KBM-7 (cell line): ENCODE measurements around the gene SRGN.
"Not testable (repeated sequence)": the region's sequence is repeated elsewhere in the genome, so short reads cannot be mapped to it uniquely, and the experiment has no call there.

Source experiments
- DNase-seq: peaks from one replicate; pipeline ENCODE4 v3.0.0-alpha.2; 2015
- in situ Hi-C: fragments of 300-500 bp; cut with MboI; formaldehyde crosslinking; loops from 2 replicates; pipeline ENCODE4 v1.14.3; 2020; ENCODE audit warnings: low sequenced_read_pairs, low pct_unique_long_range_greater_than_20kb, mixed read lengths

The SRGN gene

DNA sequence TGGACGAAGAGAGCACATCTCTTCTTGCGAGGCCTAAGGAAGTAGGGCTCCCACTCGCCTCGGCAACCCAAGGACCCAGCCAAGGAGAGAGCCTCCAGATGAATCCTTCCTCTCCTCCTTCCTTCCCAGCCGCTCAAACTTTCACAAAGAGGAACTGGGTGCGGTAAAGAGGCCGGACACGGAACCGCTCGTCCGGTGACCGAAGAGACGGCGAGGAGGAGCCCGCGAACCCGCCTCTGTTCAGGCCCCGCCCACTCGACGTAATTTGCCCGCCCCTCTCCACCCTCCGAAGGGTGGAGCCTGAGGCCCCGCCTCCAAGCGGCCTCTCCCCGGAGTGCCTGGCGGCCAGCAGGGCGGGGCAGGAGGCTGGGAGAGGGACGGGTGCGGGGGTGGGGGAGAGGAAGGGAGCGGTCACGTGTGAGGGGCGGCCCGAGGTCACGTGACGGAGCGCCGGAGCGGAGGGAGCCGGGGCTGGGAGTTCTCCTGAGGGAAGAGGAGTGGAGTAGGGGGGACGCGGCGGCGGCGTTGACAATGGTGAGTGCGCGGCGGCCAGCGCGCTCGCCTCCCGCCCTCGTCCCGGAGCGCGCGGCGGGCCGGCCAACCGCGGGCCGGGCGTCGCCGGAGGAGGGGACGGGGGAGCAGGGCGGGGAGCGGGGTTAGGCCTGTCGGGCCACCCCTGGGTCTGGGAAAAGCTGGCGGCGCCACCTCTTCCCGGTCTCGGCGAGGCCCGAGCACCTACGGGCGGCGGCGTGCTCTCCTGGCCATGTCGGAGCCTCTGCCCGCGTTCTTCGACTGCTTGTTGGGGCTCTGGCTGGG is 36.1 kb downstream of the SRGN start, which contains the start of gene VPS26A:
VPS26A (plus strand) TSS at position 432 of the 816 bp plus-strand sequence; CDS start at position 532, 100 bp downstream.
- peak; percentile 99 for DNase-seq
- in situ Hi-C loops: no loop called here

DNA sequence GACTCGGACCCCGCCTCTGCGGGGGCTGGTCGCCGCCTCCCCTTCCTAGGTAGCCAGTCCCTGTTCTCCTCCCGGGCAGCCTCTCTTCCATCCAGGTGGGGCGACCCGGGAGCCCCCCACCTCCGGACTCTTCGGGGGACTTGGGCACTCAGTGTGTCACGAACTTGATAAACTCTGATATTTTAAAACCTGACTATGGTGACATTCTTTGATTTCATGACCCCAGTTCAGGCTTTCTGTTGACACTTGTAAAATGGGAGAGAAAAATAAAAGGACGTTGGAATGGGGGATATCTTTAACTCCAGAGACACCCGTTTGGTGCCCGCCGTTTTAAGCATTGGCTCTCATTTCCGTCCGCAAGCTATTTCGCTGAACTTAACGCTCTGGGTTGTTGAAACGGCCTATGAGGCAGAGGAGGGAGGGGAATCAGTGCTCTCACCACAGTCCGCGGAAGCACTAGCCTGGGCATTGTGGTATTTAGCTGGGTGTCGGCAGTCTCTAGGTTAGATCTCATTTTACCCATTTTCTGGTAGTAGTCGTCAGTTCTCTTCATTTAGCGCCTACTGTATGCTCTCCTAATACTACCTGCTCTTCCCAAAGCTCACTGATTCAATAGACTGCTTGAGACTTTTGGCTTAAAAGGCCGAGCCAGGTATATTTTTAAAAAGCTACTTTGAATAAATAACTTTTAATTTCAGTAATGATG is 36.8 kb downstream of the SRGN start:
- DNase-seq: peak; percentile 73
- in situ Hi-C loops: no loop called here

DNA sequence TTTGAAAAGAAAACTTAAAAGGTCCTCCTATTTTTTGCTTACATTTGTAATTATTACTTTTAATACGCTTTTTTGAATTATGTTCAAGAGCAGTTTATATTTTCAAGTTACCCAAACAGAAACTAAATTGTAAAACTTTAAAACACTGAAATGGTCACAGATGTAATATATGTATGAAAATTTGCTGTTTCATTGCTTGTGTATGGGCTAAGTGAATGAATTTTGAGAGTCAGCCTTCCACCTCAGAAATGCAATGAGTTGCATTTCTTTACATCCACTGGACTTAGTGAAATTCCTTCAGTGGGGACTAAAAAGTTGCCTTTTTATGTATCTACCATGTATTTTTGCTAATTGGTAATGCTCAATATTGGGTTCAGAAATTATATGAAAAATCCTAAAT is 37.7 kb downstream of the SRGN start:
- no peak for DNase-seq
- in situ Hi-C loops: no loop called here

DNA sequence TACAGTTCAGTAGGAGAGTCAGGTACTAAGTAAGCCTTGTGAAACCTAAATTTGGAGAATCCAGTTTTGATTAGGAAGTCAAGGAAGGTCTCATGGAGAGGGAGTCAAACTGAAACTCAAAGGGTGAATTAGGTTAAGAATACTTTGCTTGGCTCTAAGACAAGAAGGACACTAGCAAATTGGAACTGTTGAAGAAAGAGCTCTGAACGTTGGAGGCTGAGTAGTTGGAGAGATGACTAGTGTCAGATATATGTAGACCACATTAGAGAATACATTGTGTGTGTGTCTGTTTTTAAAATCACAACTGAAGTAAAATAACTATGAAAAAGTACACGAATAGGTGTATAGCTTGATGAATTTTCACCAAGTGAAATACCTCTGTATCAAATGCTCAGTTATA is 42.3 kb downstream of the SRGN start:
- in situ Hi-C loops: no loop called here
- DNase-seq: no peak

DNA sequence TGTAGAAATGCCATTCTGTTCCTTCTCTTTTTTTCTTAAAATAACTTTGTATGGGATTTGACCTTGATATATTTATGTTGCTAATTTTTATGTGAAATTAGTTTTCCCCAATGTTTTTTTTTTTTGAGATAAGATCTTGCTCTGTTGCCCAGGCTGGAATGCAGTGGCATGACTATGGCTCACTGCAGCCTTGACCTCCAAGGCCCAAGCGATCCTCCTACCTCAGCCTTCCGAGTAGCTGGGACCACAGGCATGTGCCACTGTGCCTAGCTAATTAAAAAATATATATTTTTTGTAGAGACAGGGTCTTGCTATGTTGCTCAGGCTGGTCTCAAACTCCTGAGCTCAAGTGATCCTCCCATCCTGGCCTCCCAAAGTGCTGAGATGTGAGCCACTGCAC is 52.1 kb downstream of the SRGN start:
- no peak for DNase-seq
- in situ Hi-C loops: no loop called here

DNA sequence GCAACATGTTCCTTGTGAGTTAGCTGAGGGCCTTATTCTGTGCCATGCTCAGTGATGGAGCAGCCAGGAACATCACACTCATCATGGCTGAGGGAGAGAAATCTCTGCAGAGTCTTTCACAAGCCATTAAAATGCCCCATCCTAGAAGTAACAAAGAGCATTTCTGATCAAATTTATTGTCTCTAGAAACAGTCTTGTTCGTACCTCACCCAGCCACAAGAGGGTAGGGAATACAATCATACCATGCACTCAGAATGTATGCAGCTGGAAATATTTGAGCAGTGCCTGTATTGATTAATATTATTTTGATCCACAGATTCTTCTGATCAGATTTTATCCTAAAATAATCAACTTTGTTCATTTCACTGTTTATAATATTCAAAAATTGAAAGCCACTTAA is 53.4 kb downstream of the SRGN start:
- in situ Hi-C loops: no loop called here
- no peak for DNase-seq

DNA sequence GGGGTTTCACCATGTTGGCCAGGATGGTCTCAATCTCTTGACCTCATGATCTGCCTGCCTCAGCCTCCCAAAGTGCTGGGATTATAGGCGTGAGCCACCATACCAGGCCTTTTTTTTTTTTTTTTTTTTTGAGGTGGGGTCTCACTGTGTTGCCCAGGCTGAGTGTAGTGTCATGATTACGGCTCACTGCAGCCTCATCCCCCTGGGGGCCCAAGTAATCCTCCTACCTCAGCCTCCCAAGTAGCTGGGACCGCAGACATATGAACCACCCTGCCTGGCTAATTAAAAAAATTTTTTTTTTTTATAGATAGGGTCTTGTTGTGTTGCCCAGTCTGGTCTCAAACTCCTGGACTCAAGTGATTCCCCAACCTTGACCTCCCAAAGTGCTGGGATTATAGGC is 54.2 kb downstream of the SRGN start:
- DNase-seq, in situ Hi-C loops: not testable (repeated sequence)

DNA sequence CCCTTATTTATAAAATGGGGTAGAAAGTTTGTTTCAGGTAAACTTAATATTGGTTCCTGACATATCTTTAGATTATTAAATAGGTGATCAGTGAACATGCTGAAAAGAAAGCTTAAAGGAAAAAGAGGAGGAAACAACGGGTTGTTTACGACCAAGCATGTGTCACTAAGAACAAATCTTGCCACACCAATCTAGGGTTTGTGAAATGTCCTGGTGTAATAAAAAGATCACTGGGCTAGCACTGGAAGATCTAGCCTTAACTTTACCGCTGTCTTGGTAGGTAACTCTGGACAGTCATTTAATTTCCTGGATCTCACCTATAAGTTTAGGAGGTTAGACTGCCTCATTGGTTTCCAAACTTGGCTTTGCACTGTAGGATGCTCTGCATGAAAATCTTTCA is 55.1 kb downstream of the SRGN start:
- no peak for DNase-seq
- in situ Hi-C loops: no loop called here

DNA sequence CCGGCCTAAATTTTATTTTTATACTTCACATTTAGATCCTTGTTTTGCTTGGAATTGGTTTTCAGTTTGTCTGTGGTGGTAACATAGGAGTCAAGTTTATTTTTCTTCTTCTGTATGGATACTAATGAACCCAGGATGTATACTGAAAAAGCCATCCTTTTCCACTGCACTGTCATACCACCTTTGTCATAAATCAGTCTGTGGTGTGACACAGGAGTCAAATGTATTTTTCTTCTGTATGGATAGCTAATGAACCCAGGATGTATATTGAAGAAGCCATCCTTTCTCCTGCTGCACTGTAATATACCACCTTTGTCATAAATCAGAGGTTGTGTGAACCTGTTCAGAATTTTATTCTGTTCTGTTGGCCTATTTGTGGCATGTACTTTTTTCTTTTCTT is 57.4 kb downstream of the SRGN start:
- DNase-seq: no peak
- in situ Hi-C loops: no loop called here

DNA sequence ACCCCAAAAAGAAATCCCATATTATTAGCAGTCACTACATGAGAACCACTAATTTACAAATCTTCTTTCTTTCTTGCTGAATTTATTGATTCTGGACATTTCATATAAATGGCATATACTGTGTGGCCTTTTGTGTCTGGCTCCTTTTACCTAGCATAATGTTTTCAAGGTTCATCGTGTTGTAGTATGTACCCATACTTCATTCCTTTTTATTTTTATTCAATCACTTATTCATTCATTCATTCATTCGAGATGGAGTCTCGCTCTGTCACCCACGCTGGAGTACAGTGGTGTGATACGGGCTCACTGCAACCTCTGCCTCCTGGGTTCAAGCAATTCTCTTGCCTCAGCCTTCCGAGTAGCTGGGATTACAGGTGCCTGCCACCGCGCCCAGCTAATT is 58.0 kb downstream of the SRGN start:
- DNase-seq: no peak
- in situ Hi-C loops: no loop called here

DNA sequence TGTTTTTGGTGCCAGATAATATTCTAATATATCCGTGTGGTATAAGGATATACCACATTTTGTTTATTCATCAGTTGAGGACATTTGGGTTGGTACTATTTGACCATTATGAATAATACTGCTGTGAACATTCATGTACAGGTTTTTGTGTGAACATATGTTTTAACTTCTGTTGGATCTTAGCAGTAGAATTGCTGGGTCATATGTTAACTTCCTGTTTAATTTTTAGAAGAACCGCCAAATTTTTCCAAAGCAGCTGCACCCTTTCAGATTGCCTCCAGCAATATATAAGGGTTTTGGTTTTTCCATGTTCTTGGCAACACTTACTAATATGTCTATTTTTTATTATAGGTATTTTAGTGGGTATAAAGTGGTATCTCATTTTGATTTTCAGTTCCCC is 58.9 kb downstream of the SRGN start:
- in situ Hi-C loops: no loop called here

DNA sequence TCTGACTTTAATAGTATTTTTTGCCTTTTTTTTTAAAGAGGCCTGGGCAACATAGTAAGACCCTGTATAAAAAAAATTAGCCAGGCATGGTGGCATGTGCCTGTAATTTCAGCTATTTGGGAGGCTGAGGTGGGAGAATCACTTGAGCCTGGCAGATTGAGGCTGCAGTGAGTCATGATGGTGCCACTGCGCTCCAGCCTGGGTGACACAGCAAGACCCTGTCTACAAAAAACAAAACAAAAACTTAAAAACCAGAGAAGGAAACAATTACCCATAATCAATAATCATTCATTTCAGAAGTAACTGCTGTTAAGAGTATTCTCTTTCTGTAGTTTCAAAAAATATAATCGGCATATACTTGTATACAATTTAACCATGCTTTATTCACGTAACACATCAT is 64.1 kb downstream of the SRGN start:
- in situ Hi-C loops: no loop called here
- no peak for DNase-seq

More for the DNA sequence above, 58.9 kb downstream of the SRGN start:
- peak; percentile 40 for DNase-seq

DNA sequence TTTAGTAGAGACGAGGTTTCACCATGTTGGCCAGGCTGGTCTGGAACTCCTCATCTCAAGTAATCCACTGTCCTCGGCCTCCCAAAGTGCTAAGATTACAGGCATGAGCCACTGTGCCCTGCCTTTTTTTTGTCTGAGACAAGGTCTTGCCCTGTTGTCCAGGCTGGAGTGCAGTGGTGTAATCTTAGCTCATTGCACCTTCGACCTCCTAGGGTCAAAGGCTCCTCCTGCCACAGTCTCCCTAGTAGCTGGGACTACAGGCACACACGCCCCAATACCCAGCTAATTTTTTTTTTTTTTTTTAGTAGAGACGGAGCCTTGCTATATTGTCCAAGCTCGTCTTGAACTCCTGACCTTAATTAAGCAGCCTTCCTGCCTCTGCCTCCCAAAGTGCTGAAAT is 65.3 kb downstream of the SRGN start:
- DNase-seq: no peak
- in situ Hi-C loops: no loop called here
